GM20000 (cell line): Measurements from ENCODE around the gene RANGAP1.

Experiments
- DNase-seq: peaks from one replicate; pipeline ENCODE4 v3.0.0; 2012; ENCODE audit warnings: low spot score
- CTCF ChIP-seq: IDR thresholded peaks from 2 replicates; pipeline ENCODE4 v1.5.1; 2012; ENCODE audit warnings: mild to moderate bottlenecking, control low read depth; ENCODE audit errors: extremely low read depth, missing control alignments

RANGAP1 gene

GRCh38 chr22:41327124-41327523 lies 41.1 kb upstream of the RANGAP1 start:
- DNase-seq: no peak
- no peak for TF ChIP-seq CTCF

- no peak for DNase-seq
- TF ChIP-seq CTCF: no peak
Measured at GRCh38 chr22:41324821-41325528, 39.0 kb upstream of the RANGAP1 start.

- DNase-seq: no peak
- no peak for TF ChIP-seq CTCF
Measured at GRCh38 chr22:41320416-41321240, 34.6 kb upstream of the RANGAP1 start.

GRCh38 chr22:41315586-41315985 lies 29.6 kb upstream of the RANGAP1 start:
- TF ChIP-seq CTCF: no peak
- DNase-seq: no peak

GRCh38 chr22:41314821-41315220 lies 28.8 kb upstream of the RANGAP1 start:
- no peak for DNase-seq
- TF ChIP-seq CTCF: no peak

- DNase-seq: no peak
- TF ChIP-seq CTCF: no peak
Measured at GRCh38 chr22:41311487-41311886, 25.5 kb upstream of the RANGAP1 start.

GRCh38 chr22:41310336-41310735 lies 24.3 kb upstream of the RANGAP1 start:
- no peak for DNase-seq
- TF ChIP-seq CTCF: no peak
